GM18867 (cell line): ENCODE results near the gene CD82.
"Not testable (repeated sequence)": the region's sequence is repeated elsewhere in the genome, so short reads cannot be mapped to it uniquely, and the experiment has no call there.

ENCODE experiments used
- ATAC-seq: cut with Tn5 transposase; IDR thresholded peaks from one replicate; pipeline ENCODE4 v1.9.1; 2021; ENCODE audit warnings: mild to moderate bottlenecking, moderate library complexity; ENCODE audit not compliant: unreplicated experiment

Gene CD82

DNA sequence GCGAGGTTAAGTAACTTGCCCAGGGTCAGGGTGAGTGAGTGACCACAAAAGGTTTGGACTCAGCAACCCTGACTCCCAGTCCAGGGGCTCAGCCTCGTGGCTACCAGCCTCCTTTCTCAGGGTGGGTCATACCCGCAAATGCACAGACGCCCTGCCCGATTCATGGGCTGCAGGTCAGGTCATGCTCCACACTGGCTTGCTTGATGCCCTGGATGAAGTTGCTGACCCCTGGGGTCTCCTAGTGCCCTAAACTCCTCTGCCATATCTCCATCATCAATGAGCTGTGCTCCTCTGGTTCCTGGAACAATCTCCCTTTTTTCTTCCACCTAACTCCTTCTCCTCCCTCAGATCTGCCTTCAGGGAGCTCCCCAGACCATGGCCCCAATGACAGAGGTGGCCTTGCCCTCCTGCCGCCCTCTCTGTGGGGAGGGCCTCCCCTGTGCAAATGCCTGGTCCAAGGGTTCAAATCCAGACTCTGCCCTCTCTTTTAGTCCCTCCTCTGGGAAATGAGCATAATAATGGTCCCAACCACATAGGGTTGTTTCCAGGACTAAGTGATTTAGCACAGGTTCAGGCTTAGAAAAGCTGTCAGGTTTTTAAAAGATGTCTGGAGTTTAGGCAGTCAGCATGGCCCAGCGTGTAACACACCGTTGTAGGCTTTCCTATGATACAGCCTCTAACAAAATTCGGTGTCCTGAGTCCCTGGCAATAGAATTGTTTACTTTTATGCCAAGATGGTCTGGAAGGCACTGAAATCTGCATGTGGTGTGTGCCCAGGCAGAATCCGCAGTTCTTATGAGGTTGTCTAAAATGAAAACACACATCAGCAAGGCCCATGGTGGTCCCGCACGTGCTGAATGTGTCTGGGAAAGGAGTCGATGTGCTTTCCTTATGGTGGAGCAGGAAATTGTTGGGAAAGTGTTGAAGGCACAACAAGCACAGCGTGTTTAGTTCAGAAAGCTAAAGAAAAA, 63.6 kb downstream of the CD82 start:
- no peak for ATAC-seq

GRCh38 chr11:44629732-44630345, 64.4 kb downstream of the CD82 start:
- no peak for ATAC-seq

GRCh38 chr11:44630511-44631210, 65.2 kb downstream of the CD82 start:
- ATAC-seq, result no peak

GRCh38 chr11:44631831-44632230, 66.4 kb downstream of the CD82 start:
- no peak for ATAC-seq

DNA sequence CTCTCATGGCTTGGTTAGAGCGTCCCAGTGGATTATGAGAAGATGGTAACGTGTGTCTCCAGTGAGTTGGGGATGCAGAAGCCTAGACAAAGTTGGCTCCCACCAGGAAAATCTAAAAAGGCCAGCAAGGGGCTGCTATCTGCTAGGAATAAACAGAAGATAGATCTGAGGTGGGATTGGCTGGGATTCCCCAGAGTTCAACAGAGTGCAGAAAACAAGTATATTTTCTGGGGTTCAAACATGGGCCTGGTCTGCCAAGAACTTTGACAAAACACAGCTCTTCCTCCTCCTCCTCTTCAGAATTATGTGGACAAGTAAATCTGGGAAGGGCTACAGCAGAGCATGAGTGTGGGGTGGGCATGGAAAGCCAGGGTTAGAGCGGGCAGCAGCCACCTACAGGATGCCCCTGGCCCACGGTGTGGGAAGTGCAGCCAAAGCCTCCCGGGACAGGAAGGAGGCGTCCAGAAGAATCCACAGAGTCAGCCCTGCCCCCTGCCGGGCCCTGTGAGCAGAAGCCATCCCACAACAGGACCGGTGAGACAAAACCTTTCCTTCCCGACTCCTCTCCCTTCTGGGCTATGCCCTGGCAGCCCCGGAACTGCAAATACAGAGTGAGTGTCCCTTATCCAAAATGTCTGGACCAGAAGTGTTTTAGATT, 67.1 kb downstream of the CD82 start:
- no peak for ATAC-seq

DNA sequence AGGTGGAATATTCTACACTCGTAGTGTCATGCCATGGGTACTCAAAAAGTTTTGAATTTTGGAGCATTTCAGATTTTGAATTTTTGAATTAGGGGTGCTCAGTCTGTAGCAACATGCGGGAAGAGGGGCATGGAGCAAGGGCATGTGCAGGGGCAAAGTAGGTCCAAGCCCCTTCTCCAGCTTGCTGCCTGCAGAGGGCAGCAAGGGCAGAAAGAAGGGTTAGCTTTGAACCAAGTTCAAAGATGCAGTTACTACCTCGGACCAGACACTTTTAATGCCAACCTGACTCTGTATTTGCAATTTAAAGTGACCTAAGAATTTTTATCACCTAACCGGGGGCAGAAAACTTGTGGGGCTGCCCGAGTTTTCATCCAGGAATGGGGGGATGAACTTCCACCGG, 68.2 kb downstream of the CD82 start:
- ATAC-seq, result no peak

- no peak for ATAC-seq
Measured at GRCh38 chr11:44634401-44635281, 69.2 kb downstream of the CD82 start.

- ATAC-seq, result no peak
Measured at GRCh38 chr11:44637487-44637886, 72.0 kb downstream of the CD82 start.

DNA sequence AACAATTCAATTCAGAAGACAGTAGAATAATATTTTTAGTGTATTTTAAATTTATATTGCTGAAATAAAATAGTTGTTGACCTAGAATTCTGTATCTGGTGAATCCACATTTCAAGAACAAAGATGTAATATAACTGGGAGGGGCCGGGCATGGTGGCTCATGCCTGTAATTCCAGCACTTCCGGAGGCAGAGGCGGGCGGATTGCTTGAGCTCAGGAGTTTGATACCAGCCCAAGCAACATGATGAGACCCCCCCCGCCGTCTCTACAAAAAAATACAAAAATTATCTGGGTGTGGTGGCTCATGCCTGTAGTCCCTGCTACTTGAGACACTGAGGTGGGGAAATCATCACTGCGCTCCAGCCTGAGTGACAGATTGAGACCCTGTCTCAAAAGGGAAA, 72.6 kb downstream of the CD82 start:
- no peak for ATAC-seq

DNA sequence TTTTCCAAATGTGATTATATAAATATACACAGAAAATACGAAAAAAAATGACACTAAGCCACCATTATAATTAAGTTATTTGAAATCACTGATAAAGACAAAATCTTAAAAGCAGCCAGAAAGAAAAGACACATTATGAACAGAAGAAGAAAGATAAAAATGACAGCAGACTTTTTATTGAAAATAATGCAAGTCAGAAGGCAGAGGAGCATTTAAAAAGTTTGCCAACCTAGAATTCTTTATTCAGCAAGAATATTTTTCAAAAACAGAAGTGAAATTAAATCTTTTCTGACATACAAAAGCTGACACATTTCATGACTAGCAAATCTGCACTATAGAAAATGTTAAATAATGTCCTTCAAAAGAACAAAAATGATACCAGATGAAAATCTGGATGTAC, 77.8 kb downstream of the CD82 start:
- no peak for ATAC-seq

GRCh38 chr11:44645827-44646226, 80.4 kb downstream of the CD82 start:
- ATAC-seq, result no peak

GRCh38 chr11:44647255-44647955, 81.9 kb downstream of the CD82 start:
- not testable (repeated sequence) for ATAC-seq

- ATAC-seq, result no peak
Measured at GRCh38 chr11:44648109-44648508, 82.6 kb downstream of the CD82 start.

- ATAC-seq, result no peak
Measured at GRCh38 chr11:44651535-44652155, 86.2 kb downstream of the CD82 start.

- no peak for ATAC-seq
Measured at GRCh38 chr11:44652901-44653644, 87.6 kb downstream of the CD82 start.

GRCh38 chr11:44654057-44654456, 88.6 kb downstream of the CD82 start:
- no peak for ATAC-seq

GRCh38 chr11:44654596-44654995, 89.1 kb downstream of the CD82 start:
- no peak for ATAC-seq

- ATAC-seq, result no peak
Measured at GRCh38 chr11:44657836-44658505, 92.5 kb downstream of the CD82 start.
